Kidney (tissue), 14 donors: ENCODE measurements around the gene HPS1. TPM values are rescaled to one million over a fixed set of nuclear protein-coding genes. Genes with fewer than 3 reads are reported as not detected.

Source experiments
- DNase-seq, 5 donors: peaks; one replicate each; pipeline ENCODE4 v3.0.0-alpha.2; 2013 to 2020
- FAIRE-seq: peaks from 2 replicates; lab custom pipeline; 2012; peaks lifted over from hg19 to GRCh38; lab: Jason Lieb, UNC
- H3K27ac ChIP-seq, 2 donors: one replicate each; pipeline ENCODE4 v1.7.0; 2013; ENCODE audit warnings: low read depth in 2 of 2, low read length in 2 of 2, inconsistent platforms in 1 of 2
- H3K27me3 ChIP-seq: one replicate; pipeline ENCODE4 v1.7.1; 2013; ENCODE audit warnings: low read length, inconsistent platforms; ENCODE audit not compliant: control insufficient read depth, insufficient read depth
- H3K36me3 ChIP-seq, 3 donors: one replicate each; pipeline versions ENCODE4 v1.7.0 to v1.7.1; 2013; ENCODE audit warnings: low read length in 3 of 3, control low read depth in 1 of 3, inconsistent platforms in 1 of 3; ENCODE audit not compliant: insufficient read depth in 3 of 3, control insufficient read depth in 2 of 3
- H3K4me1 ChIP-seq, 3 donors: one replicate each; pipeline versions ENCODE4 v1.7.0 to v1.7.1; 2013; ENCODE audit warnings: low read length in 3 of 3, inconsistent platforms in 1 of 3, low read depth in 1 of 3; ENCODE audit not compliant: control insufficient read depth in 2 of 3, insufficient read depth in 2 of 3
- H3K4me3 ChIP-seq, 3 donors: one replicate each; pipeline versions ENCODE4 v1.7.0 to v1.8.1; 2013; ENCODE audit warnings: low read length in 3 of 3, control low read depth in 1 of 3, inconsistent platforms in 1 of 3
- H3K9ac ChIP-seq, 3 donors: one replicate each; pipeline versions ENCODE4 v1.7.0 to v1.7.1; 2013; ENCODE audit warnings: low read length in 3 of 3, control low read depth in 1 of 3, inconsistent platforms in 1 of 3
- H3K9me3 ChIP-seq, 3 donors: one replicate each; pipeline versions ENCODE4 v1.7.0 to v1.7.1; 2013; ENCODE audit warnings: low read length in 3 of 3, control low read depth in 1 of 3, inconsistent platforms in 1 of 3; ENCODE audit not compliant: control insufficient read depth in 2 of 3, insufficient read depth in 1 of 3
- CTCF ChIP-seq: IDR thresholded peaks from 3 replicates; pipeline ENCODE4 v1.5.1; 2012; ENCODE audit warnings: mild to moderate bottlenecking, moderate library complexity, borderline replicate concordance; ENCODE audit not compliant: insufficient read depth; ENCODE audit errors: extremely low read depth
- intact Hi-C: fragments of 100-400 bp; cut with DNase I; formaldehyde crosslinking; loops from one replicate; pipeline ENCODE4 v1.11.1; 2022
- polyA plus RNA-seq: library from polyadenylated mRNA; stranded (reverse); fragments of 350-450 nt; fragmentation: Illumina TruSeq; extraction: RNeasy Lipid Tissue Mini Kit (QIAGEN cat#74804); gene quantifications from one replicate; pipeline ENCODE4 v1.2.3, GENCODE V29; 2014; ENCODE audit warnings: low read depth, low replicate concordance; ENCODE audit not compliant: insufficient read depth
- total RNA-seq: library from RNA; stranded (reverse); fragmentation: NEBNext Ultra II Directional; extraction: Animal tissue kit (Norgen Biotek cat#: 25700); gene quantifications from one replicate; pipeline ENCODE4 v1.2.1, GENCODE V29; 2021
- donor health status: control.
- donor health status: control.
- donor health status: control.
- donor health status: control.
- donor health status: control.
- donor health status: DM: yes; HTN: yes; CAD: no.
- donor health status: Normal renal cell carcinoma (clear cell type).

HPS1 gene
- total and polyA plus RNA-seq, 2 donors from 2014 or later = 42.7 to 63.3 TPM

GRCh38 chr10:98436704-98437103, 10.0 kb downstream of the HPS1 start:
- Histone ChIP-seq H3K4me1 (no peaks in the 10 kb centered on the region), H3K9me3 (no peaks in the 10 kb centered on the region), H3K36me3 (peaks cover 0 to 32% (median 16%) of the 10 kb centered on the region in 3 donors), H3K27me3 (no peaks in the 10 kb centered on the region), H3K4me3 (no peak overlapping the region), H3K27ac (no peak overlapping the region), H3K9ac (no peak overlapping the region)
- DNase-seq (no peak), FAIRE-seq (no peak)
- TF ChIP-seq CTCF = no peak
- intact Hi-C loops = no loop called here

- Histone ChIP-seq H3K9me3 (no peaks in the 10 kb centered on the region), H3K4me3 (no peak overlapping the region), H3K27ac (no peak overlapping the region), H3K9ac (no peak overlapping the region), H3K4me1 (no peaks in the 10 kb centered on the region), H3K36me3 (peaks cover 0 to 38% (median 27%) of the 10 kb centered on the region in 3 donors), H3K27me3 (no peaks in the 10 kb centered on the region)
- intact Hi-C loops = no loop called here
- TF ChIP-seq CTCF = no peak
- FAIRE-seq = no peak
- DNase-seq = no peak
Measured at GRCh38 chr10:98435178-98435577, 11.6 kb downstream of the HPS1 start.

GRCh38 chr10:98433881-98434732, 12.6 kb downstream of the HPS1 start:
- intact Hi-C loops = no loop called here
- DNase-seq (no peak), FAIRE-seq (no peak)
- H3K9me3 ChIP-seq = no peaks in the 10 kb centered on the region
- no peaks in the 10 kb centered on the region for H3K4me1 ChIP-seq
- H3K9ac ChIP-seq = no peak overlapping the region
- no peaks in the 10 kb centered on the region for H3K27me3 ChIP-seq
- no peak overlapping the region for H3K27ac ChIP-seq
- TF ChIP-seq CTCF = no peak
- peaks cover 0 to 45% (median 34%) of the 10 kb centered on the region in 3 donors for H3K36me3 ChIP-seq
- H3K4me3 ChIP-seq = no peak overlapping the region
